Epithelial cell of esophagus (primary cell): Measurements from ENCODE around the gene SLC38A10.

ENCODE experiments used
- DNase-seq: peaks from one replicate; pipeline ENCODE4 v3.0.0; 2010; ENCODE audit warnings: low read depth
- H3K4me3 ChIP-seq: 2 replicates; pipeline ENCODE4 v1.5.1; 2011; ENCODE audit warnings: mild to moderate bottlenecking, low read length, control low read depth
- TF ChIP-seq, protein P1 (sequence below): IDR thresholded peaks from 2 replicates; pipeline ENCODE4 v1.5.1; 2011; ENCODE audit warnings: low read depth, mild to moderate bottlenecking, low read length, control low read depth, inconsistent platforms; ENCODE audit not compliant: insufficient read depth; ENCODE audit errors: missing control alignments

The SLC38A10 gene

DNA sequence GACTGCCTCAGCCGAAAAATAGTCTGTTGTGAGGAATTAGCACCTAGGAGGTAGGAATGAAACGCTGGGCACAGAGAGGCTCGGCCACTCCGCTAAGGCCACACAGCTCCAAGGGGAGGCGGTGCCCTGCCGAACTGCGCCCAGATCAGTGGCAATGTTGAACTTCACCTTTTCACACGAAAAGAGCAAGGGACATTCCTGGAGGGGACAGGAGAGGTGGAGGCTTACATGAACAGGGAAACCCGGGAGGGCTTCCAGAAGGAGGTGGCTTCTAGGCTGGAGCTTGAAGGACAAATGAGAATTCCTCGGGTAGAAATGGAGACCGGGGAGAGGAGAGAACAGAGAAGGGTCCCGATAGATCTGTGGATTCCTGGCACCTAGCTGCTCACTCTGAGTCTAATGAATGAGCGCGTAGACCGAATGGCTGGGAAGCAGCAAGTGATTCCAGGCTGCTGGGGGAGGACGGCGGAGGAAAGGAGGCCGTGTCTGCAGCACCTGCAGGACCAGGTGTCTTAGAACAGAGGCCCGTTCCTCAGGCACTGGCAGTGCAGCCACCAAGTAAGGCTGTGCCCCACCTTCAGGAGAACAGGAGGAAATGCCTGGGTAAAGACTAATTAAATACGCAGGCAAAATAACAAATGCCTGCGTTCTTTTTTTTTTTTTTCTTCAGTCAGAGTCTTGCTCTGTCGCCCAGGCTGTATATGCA lies 722 bp upstream of the SLC38A10 start:
- DNase-seq, result peak; percentile 92
- TF ChIP-seq, protein P1, sequence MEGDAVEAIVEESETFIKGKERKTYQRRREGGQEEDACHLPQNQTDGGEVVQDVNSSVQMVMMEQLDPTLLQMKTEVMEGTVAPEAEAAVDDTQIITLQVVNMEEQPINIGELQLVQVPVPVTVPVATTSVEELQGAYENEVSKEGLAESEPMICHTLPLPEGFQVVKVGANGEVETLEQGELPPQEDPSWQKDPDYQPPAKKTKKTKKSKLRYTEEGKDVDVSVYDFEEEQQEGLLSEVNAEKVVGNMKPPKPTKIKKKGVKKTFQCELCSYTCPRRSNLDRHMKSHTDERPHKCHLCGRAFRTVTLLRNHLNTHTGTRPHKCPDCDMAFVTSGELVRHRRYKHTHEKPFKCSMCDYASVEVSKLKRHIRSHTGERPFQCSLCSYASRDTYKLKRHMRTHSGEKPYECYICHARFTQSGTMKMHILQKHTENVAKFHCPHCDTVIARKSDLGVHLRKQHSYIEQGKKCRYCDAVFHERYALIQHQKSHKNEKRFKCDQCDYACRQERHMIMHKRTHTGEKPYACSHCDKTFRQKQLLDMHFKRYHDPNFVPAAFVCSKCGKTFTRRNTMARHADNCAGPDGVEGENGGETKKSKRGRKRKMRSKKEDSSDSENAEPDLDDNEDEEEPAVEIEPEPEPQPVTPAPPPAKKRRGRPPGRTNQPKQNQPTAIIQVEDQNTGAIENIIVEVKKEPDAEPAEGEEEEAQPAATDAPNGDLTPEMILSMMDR, result peak; percentile 65
- H3K4me3 ChIP-seq, result peak overlapping the region; percentile 69

DNA sequence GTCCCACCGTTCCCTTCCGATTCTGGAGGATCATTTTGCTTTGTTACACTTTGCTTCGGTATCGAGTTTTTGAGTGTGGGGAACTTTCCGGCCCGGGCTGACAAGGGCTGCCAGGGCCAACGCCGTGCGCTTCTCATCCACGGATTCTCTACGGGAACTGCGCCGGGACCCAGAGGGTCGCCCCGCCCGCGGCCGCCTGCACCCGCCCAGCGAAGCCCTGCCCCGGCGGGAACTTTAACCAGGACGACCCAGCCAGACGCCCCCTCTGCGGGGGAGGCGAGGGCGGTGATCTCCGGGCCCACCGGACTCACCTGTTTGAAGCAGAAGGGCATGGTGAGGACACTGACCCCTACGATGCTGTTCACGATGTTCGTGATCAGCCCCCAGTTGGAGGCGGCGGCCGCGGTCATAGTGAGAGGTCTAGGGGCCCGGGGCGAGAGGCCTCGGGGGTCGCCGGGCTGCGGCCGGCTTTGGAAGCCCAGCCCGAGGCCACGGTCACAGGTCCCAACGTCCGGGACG lies 536 bp downstream of the SLC38A10 start:
- H3K4me3 ChIP-seq, result peak overlapping the region; percentile 69
- DNase-seq, result no peak
- TF ChIP-seq, protein P1, result no peak

DNA sequence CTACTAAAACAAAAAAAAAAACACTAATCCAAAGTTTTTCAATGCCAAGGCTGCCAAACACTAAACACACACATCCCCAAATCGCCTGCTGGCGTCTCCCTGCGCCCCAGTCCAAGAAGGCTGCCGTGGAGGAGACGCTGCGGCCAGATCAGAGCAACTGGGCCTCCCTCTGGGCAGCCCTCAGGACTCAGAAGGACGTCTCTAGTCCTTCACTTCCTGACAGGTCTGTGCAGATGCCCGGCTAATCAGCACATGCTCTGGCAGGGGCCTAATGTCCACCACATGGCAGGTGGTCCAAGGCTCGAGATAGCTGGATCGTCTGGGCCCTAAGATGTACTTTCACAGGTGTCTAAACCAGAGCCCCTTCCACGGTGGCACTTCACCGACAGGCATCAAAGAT lies 2.7 kb downstream of the SLC38A10 start:
- TF ChIP-seq, protein P1, result no peak
- no peak overlapping the region for H3K4me3 ChIP-seq
- DNase-seq, result no peak

DNA sequence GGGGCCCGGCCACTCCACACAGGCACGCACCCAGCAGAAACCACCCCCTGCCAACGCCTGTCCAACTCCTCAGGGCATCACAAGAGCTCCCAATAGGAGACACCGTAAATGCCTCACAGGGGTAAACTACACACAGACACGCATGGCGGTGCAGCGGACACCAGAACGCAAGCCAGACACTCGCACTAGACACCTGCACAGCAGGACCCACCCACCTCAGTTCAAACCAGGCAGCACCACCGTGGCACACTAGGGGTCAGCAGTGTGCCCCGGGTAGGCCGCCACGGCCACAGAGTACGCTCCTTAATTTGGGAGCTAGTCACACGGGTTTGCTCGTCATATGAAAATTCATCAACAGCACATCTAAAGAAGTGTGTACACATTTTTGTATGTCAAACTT lies 3.4 kb downstream of the SLC38A10 start:
- TF ChIP-seq, protein P1, result peak; percentile 81
- peak; percentile 80 for DNase-seq
- H3K4me3 ChIP-seq, result no peak overlapping the region

DNA sequence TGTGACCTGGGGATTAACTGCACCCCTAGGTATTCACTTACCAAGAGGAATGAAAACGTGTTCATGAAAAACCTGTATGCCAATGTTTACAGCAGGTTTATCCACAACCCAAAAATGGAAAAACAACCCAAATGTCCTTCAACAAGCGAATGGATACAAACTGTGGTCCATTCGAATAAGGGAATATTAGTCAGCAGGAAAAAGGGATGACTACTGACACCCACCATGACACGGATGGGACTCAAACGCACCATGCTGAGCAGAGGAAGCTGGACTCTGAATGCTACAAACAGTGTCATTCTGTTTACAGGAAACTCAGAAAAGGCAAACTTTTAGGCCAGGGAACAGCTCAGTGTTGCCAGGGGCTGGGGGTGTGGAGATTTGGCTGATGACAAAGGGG lies 4.9 kb downstream of the SLC38A10 start:
- TF ChIP-seq, protein P1, result no peak
- DNase-seq, result no peak
- H3K4me3 ChIP-seq, result no peak overlapping the region

DNA sequence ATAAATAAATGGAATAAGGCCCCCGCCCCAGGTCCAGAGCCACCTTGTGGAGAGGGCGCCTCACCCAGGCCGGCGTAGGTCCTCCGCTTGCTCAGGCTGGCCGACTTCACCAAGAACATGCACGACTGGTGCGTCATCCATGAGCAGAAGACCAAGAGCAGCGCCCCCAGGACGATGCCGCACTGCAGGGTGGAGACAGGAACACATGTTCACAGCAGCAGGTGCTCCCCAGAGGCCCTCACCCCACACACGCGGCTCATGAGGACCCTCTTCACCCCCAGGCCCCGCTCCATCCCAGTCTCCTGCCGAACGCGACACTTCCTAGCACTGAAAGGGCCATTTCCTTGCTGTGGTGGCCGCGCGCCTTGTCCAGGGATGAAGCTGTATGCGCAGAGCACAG lies 5.5 kb downstream of the SLC38A10 start:
- H3K4me3 ChIP-seq, result no peak overlapping the region
- TF ChIP-seq, protein P1, result no peak
- DNase-seq, result no peak

DNA sequence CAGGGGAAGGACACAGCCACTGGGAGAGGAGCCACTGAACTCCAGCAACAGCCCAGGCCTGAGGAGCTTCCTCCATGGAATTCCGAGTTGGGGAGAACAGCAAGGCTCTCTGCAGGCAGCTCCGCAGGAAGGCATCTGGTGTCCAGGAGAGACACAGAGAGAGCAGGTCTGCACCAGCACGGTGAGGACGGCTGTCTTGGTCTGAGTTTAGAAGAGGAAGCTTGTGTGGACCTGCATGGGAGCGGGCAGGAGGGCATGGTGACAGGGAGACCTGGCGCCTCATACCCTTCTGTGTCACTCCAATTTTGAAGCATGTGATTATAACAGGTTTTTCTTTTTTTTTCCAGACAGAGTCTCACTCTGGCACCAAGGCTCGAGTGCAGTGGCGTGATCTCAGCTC lies 6.4 kb downstream of the SLC38A10 start:
- no peak overlapping the region for H3K4me3 ChIP-seq
- TF ChIP-seq, protein P1, result no peak
- DNase-seq, result no peak
